Measurements from ENCODE around the gene SLC36A1. TPM values are rescaled to one million over a fixed set of nuclear protein-coding genes. Genes with fewer than 3 reads are reported as not detected.

Gene SLC36A1
- total and polyA plus RNA-seq, 2 of the 8 experiments (the other 6 are each of a cell fraction or from before 2014, with no cell fraction given) = 6.6 to 9.6 TPM

GRCh38 chr5:151469992-151470391, 22.6 kb downstream of the SLC36A1 start:
- Histone ChIP-seq H2BK20ac (ENCODE audit: low read length) (no peak overlapping the region), H3K4me2 (ENCODE audit: insufficient read depth in 1 of 2, low read depth in 2 of 2, low read length in 2 of 2) (no peak overlapping the region), H4K20me1 (replicated peaks in 1 of 2; ENCODE audit: control insufficient read depth in 1 of 2, insufficient read depth in 2 of 2, low read length in 2 of 2) (no peaks in the 10 kb centered on the region), H3K4me3 (ENCODE audit: extremely low read depth in 1 of 4, insufficient read depth in 2 of 4, low read depth in 3 of 4, low read length in 4 of 4) (no peak overlapping the region), H3K56ac (replicated peaks; ENCODE audit: insufficient read length, low read depth, low read length) (no peak overlapping the region), H2AFZ (ENCODE audit: low read length) (no peak overlapping the region), H2BK15ac (ENCODE audit: low read length) (no peak overlapping the region), H4K8ac (ENCODE audit: extremely low read depth, insufficient read depth, low read length) (no peak overlapping the region), H3K14ac (ENCODE audit: insufficient read length) (no peak overlapping the region), H3K27ac (ENCODE audit: low read depth, low read length) (no peak overlapping the region), H2BK5ac (ENCODE audit: low read depth, low read length) (no peak overlapping the region), H3K27me3 (replicated peaks in 1 of 4; ENCODE audit: control insufficient read depth in 3 of 4, extremely low read depth in 1 of 4, insufficient read depth in 3 of 4, low read length in 3 of 4) (no peaks in the 10 kb centered on the region), H3K9me3 (ENCODE audit: insufficient read depth in 2 of 2, low read depth in 1 of 2, low read length in 1 of 2) (no peaks in the 10 kb centered on the region), H2BK120ac (replicated peaks; ENCODE audit: low read depth, low read length) (no peak overlapping the region), H3K23me2 (ENCODE audit: low read depth, low read length) (no peaks in the 10 kb centered on the region; the same call in 1 of the 2 replicates), H3K18ac (ENCODE audit: extremely low read depth, low read length) (no peak overlapping the region), H2BK12ac (ENCODE audit: low read depth, low read length) (no peak overlapping the region), H2AK5ac (ENCODE audit: low read depth, low read length) (no peak overlapping the region), H3K79me2 (ENCODE audit: control insufficient read depth in 1 of 2, insufficient read depth in 2 of 2, low read length in 2 of 2) (no peaks in the 10 kb centered on the region), H3K23ac (ENCODE audit: insufficient read length) (no peak overlapping the region), H3K9ac (replicated peaks in 1 of 4; ENCODE audit: extremely low read depth in 1 of 4, low read depth in 3 of 4, low read length in 3 of 4) (no peak overlapping the region), H3K4me1 (replicated peaks in 1 of 4; ENCODE audit: control insufficient read depth in 3 of 4, insufficient read depth in 4 of 4, low read length in 3 of 4) (no peaks in the 10 kb centered on the region), H3K36me3 (ENCODE audit: control insufficient read depth in 2 of 4, insufficient read depth in 4 of 4, low read length in 3 of 4) (peaks cover 0 to 5% (median 0%) of the 10 kb centered on the region in 4 experiments; a peak in 1 of 8 replicates), H4K5ac (ENCODE audit: insufficient read length, low read depth, low read length) (no peak overlapping the region), H3K4ac (replicated peaks; ENCODE audit: insufficient read length, low read depth, low read length) (no peak overlapping the region), H4K91ac (replicated peaks; ENCODE audit: insufficient read length, low read length) (no peak overlapping the region), H3K79me1 (ENCODE audit: low read depth, low read length) (no peaks in the 10 kb centered on the region)
- WGBS, 2 experiments (ENCODE audit: extremely low coverage in 1 of 2, insufficient coverage in 1 of 2, insufficient read length in 1 of 2, insufficient replicate concordance in 2 of 2, low coverage in 1 of 2, low lambda C conversion rate in 2 of 2, missing lambda C conversion rate in 1 of 2) = 88% methylated on average over 3 of the region's 3 CpGs; no CpG with 5 or more reads in 1 of the 2 experiments
- DNase-seq (ENCODE audit: low read depth in 1 of 2, low spot score in 2 of 2) = no peak
- CTCF ChIA-PET (ENCODE audit: partially characterized antibody) = no interaction called here
- no peak for FAIRE-seq
- POLR2A ChIA-PET (ENCODE audit: partially characterized antibody) = no interaction called here
- TF ChIP-seq NANOG (IDR thresholded peaks at IDR 0.05; ENCODE audit: insufficient read depth, low read depth, low read length, poor library complexity, severe bottlenecking) (no peak), HDAC6 (IDR thresholded peaks at IDR 0.05; ENCODE audit: low read depth, low read length) (no peak), POLR2AphosphoS5 (IDR thresholded peaks at IDR 0.05; ENCODE audit: low read depth, low read length) (no peak), ZNF274 (IDR thresholded peaks at IDR 0.05; ENCODE audit: borderline replicate concordance, extremely low read depth, low read length) (no peak), MAFK (IDR thresholded peaks at IDR 0.05; ENCODE audit: low read depth, low read length) (no peak), SIN3A (conservative IDR thresholded peaks at IDR 0.05 in 1 of 2, IDR thresholded peaks at IDR 0.05 in 1 of 2; ENCODE audit: low read depth in 1 of 2, low read length in 2 of 2) (no peak), GTF2F1 (IDR thresholded peaks at IDR 0.05; ENCODE audit: borderline replicate concordance, low read depth, low read length) (no peak)
